GM20000 (cell line): Measurements from ENCODE around the gene CCR9.

Experiments
- DNase-seq: peaks from one replicate; pipeline ENCODE4 v3.0.0; 2012; ENCODE audit warnings: low spot score
- TF ChIP-seq, protein P1 (sequence below): IDR thresholded peaks from 2 replicates; pipeline ENCODE4 v1.5.1; 2012; ENCODE audit warnings: mild to moderate bottlenecking, control low read depth; ENCODE audit errors: extremely low read depth, missing control alignments

The CCR9 gene

DNA sequence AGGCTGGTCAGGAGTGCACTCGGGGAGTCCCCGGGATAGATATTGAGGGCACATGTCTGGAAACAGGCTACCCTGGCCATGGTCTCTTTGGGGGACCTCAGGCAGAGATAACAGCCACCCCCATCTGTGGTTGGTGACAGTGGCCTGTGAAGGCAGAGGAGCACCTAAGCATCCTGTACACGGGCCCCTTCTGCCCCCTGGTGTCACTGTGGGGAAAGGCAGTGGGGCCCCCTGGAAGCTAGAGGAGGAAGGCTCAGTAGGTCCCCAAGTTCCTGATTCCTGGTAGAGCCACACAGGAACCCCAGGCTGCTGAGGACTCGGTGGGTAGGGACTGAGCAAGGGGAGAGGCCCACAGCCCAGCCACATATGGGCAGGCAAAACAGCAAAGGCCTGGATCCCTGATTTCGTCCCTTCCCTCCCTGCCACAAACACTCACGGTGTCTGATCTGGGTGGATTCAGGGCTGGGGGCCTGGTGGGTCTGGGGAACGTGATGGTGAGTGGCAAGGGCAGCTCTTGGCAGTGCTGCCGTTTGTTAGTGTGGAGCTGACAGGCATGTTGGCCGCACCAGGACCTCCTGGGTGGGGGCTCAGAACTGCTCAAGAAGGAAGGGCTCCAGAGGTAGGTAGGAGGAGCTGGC, 42.8 kb downstream of the CCR9 start:
- TF ChIP-seq, protein P1, sequence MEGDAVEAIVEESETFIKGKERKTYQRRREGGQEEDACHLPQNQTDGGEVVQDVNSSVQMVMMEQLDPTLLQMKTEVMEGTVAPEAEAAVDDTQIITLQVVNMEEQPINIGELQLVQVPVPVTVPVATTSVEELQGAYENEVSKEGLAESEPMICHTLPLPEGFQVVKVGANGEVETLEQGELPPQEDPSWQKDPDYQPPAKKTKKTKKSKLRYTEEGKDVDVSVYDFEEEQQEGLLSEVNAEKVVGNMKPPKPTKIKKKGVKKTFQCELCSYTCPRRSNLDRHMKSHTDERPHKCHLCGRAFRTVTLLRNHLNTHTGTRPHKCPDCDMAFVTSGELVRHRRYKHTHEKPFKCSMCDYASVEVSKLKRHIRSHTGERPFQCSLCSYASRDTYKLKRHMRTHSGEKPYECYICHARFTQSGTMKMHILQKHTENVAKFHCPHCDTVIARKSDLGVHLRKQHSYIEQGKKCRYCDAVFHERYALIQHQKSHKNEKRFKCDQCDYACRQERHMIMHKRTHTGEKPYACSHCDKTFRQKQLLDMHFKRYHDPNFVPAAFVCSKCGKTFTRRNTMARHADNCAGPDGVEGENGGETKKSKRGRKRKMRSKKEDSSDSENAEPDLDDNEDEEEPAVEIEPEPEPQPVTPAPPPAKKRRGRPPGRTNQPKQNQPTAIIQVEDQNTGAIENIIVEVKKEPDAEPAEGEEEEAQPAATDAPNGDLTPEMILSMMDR: peak; percentile 83
- peak; percentile 81 for DNase-seq

DNA sequence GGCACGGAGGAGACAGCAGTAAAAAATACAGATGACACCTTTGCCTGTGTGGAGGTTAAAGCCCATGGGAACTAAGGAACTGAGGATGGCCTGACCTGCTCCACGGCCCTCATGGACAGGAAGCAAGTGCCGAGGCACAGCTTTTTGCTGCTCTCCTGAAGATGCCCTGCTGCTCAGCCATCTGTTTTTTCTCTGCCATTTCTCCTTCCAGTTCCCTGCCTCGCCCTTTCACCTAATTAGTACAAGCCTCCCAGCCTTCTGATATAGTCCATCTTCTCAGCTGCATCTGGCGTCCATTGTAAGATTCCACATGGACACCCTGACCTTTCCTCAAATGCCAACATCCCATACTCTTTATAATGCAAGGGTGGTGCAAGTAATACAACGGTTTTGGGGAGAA, 45.2 kb downstream of the CCR9 start:
- no peak for DNase-seq
- TF ChIP-seq, protein P1: no peak

DNA sequence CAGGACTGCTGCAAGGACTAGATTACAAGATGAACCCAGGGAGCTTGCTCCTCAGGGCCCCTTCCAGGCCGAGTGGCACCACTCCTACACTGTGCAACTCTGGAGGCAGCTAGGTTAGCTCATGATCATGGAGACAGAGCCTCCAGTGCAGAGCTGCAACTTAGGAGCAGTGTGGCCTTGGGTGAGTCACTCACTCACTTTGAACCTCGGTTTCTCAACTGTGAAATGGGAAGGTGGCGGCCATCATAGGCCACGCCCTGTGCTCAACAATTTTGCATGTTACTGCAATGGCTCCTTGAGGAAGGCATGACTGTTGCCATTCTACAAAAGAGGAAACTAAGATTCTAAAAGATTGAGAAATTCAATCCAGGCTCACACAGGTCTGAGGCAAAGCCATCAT, 45.8 kb downstream of the CCR9 start:
- no peak for DNase-seq
- TF ChIP-seq, protein P1: no peak

DNA sequence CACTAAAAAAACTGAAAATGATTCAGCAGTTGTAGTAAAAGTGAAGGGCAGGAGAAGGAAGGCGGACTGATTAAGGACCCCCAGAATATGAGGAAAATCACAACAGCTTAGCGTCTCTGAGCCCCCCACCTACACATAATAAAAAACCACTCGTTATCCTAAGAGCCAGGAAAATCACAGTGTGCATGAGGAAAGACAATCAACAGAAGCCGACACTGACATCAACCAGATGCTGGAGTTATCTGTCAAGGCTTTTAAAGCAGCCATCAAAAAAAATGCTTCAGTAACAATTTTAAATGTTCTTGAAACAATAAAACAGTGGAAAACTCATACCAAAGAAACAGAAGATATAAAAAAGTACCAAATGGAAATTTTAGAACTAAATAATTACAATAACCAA, 47.2 kb downstream of the CCR9 start:
- TF ChIP-seq, protein P1: no peak
- no peak for DNase-seq

DNA sequence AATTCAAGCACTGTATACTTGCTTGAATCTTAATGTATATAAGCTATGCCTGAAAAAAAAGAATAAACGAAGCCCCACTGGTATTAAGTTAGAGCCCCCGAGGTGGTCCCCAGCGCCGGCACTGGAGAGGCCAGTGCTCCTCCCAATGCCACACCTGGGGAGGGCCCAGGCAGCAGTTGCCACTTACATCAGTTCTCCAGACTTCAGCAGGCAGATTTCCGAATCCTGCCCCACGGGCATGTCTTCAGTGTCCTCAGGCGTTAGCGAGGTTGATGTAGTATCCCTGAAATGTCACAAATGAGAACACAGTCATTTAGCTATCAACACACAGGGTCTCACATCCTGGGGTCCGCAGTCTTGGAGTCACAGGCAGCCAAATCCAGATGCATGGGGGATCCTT, 49.9 kb downstream of the CCR9 start:
- TF ChIP-seq, protein P1: no peak
- DNase-seq: no peak

DNA sequence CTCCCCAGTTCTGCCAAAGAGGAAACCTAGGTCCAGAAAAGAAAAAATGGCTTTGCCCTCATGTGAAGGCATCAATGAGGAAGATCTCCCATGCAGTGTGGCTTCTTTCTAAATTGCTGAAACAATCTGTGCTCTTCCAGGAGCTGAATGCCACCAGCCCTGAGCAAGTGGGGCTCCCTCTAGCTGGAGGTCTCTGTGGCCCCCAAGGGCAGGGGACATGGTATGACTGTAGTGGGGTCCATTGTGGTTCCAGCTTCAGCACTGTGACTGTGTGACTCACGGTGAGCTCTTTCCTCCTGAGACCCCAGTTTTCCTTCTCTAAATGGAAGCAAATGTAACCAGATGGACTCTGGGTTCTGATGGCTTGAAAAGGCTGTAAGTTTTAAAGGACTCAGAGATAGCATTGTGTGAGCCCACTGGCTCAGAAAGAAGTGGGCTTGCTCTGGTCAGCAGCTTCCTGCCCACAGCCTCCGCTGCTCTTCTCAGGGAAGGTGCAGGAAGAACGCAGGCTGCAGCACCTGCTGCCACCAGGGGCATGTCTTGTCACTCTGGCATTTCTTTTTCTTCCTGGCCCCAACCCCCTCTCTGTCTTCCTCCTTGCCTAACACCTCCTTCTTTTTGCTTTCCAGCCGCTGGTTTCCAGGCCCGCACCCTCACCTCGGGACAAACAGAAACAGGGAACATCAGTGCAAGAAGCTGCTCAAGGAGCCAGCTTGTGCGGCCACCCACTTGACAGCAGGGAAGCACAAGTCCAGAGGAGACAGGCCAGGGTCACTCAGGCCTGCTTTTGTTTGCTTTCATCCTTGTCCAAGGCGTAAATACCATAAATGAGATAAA, 51.1 kb downstream of the CCR9 start:
- TF ChIP-seq, protein P1: no peak
- no peak for DNase-seq

DNA sequence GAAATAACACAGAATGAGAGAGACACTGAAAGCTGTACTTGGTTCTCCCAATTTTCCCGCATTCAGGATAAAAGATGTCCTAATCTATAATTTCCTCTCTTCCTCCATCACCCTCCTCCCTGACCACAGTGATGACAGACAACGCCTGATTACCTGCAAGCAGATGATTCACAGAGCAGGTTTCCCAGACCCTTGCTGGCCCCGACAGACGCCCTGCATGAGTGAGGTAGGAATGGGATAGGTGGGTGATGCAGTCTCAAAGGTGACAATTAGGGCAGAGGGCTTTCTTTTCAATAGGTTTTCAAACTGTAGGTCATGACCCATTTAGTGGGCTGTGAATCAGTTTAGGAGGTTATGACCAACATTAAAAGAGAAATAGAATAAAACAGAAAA, 51.7 kb downstream of the CCR9 start:
- DNase-seq: no peak
- TF ChIP-seq, protein P1: no peak
